ENCODE data around the gene DPP6. TPM values are rescaled to one million over a fixed set of nuclear protein-coding genes. Genes with fewer than 3 reads are reported as not detected.

Gene DPP6
- total and polyA plus RNA-seq, 11 donors: 0.05 to 2.9 (median 0.11) TPM; not detected in 3

DNA sequence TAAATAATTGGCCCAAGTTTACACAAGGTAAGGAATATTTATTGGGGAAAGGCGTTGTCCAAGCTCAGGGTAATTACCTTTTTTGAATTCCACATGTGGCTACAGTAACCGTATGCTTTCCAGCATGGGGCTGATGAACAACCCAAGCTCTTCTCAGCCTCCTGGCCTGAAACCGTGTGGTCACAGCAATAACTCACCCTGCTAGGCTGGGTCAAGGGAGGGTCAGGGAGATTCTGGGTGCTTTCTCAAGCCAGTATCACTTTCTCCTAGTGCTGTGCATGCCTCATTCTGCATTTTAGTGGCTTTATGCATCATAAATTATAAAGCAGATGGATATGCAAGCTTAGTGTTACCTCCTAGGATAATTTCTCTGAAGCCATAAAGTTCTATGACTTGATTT, 676.9 kb downstream of the DPP6 start:
- intact Hi-C loops (cut with DNase I): no loop called here
- 57 to 67% (median 60%) methylated on average over 3 of the region's 3 CpGs for WGBS, 4 donors

GRCh38 chr7:154735766-154736165, 683.6 kb downstream of the DPP6 start:
- ATAC-seq: no peak
- H3K4me1 ChIP-seq: no peaks in the 10 kb centered on the region
- DNase-seq: no peak
- peaks cover 0 to 3% (median 0%) of the 10 kb centered on the region in 9 donors for H3K27me3 ChIP-seq
- H3K36me3 ChIP-seq: no peaks in the 10 kb centered on the region
- H3K4me3 ChIP-seq: no peak overlapping the region
- TF ChIP-seq POLR2A (IDR thresholded peaks at IDR 0.05): no peak
- TF ChIP-seq, protein P1, sequence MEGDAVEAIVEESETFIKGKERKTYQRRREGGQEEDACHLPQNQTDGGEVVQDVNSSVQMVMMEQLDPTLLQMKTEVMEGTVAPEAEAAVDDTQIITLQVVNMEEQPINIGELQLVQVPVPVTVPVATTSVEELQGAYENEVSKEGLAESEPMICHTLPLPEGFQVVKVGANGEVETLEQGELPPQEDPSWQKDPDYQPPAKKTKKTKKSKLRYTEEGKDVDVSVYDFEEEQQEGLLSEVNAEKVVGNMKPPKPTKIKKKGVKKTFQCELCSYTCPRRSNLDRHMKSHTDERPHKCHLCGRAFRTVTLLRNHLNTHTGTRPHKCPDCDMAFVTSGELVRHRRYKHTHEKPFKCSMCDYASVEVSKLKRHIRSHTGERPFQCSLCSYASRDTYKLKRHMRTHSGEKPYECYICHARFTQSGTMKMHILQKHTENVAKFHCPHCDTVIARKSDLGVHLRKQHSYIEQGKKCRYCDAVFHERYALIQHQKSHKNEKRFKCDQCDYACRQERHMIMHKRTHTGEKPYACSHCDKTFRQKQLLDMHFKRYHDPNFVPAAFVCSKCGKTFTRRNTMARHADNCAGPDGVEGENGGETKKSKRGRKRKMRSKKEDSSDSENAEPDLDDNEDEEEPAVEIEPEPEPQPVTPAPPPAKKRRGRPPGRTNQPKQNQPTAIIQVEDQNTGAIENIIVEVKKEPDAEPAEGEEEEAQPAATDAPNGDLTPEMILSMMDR (IDR thresholded peaks at IDR 0.05): no peak
- no peak overlapping the region for H3K27ac ChIP-seq
- intact Hi-C loops (cut with DNase I): no loop called here
- peaks cover 0 to 4% (median 0%) of the 10 kb centered on the region in 12 donors for H3K9me3 ChIP-seq
- 76 to 86% (median 77%) methylated on average over 3 of the region's 3 CpGs for WGBS, 4 donors

More for the DNA sequence above, 676.9 kb downstream of the DPP6 start:
- no peaks in the 10 kb centered on the region for H3K4me1 ChIP-seq
- no peaks in the 10 kb centered on the region for H3K36me3 ChIP-seq
- no peaks in the 10 kb centered on the region for H3K27me3 ChIP-seq
- H3K4me3 ChIP-seq: no peak overlapping the region
- no peak for TF ChIP-seq POLR2A (IDR thresholded peaks at IDR 0.05)
- TF ChIP-seq, protein P1 (IDR thresholded peaks at IDR 0.05): no peak
- H3K27ac ChIP-seq: no peak overlapping the region
- DNase-seq (no peak), ATAC-seq (no peak)
- peaks cover 0 to 20% (median 6%) of the 10 kb centered on the region in 12 donors for H3K9me3 ChIP-seq

DNA sequence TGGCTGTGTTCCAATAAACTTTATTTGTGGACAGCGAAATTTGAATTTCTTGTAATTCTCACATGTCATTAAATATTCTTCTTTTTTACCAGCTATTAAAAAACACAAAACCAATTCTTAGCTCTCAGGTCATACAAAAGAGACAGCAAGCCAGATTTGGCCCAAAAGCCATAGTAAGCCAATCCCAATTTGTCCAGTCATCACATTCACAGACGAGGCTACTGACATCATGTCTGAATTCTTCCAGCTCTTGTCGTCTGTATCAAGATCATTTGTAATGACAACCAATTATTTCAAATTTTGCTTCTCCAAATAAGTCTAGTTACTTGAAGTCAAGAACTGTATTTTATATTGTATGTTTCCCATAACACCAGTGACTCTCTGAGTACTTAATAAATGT, 684.2 kb downstream of the DPP6 start:
- ATAC-seq: no peak
- no peaks in the 10 kb centered on the region for H3K36me3 ChIP-seq
- no peak overlapping the region for H3K27ac ChIP-seq
- 66 to 78% (median 75%) methylated on average over 3 of the region's 3 CpGs for WGBS, 4 donors
- intact Hi-C loops (cut with DNase I): no loop called here
- peaks cover 0 to 6% (median 0%) of the 10 kb centered on the region in 9 donors for H3K27me3 ChIP-seq
- no peak for TF ChIP-seq POLR2A (IDR thresholded peaks at IDR 0.05)
- TF ChIP-seq, protein P1 (IDR thresholded peaks at IDR 0.05): no peak
- H3K4me3 ChIP-seq: no peak overlapping the region
- H3K4me1 ChIP-seq: no peaks in the 10 kb centered on the region
- DNase-seq: no peak
- peaks cover 0 to 3% (median 0%) of the 10 kb centered on the region in 12 donors for H3K9me3 ChIP-seq

DNA sequence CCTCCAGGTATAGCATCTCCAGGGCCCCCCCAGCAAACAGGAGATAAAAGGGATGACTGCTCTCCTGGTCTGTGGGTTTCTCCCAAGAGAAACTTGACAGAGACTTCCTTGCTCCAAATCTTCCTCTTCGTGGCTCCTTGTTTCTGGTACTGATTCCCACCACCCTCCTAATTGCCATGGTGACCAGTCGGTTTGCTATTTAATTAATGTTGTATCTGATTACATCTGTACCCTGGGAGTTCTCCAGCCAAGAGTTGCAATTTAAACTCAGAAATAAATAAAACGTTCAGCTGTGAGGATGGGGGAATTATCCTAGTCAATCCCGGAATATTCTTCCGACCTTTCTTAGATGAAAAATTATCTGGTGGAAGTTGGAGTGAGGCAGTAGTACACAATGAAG, 686.0 kb downstream of the DPP6 start:
- no peaks in the 10 kb centered on the region for H3K4me1 ChIP-seq
- no peak overlapping the region for H3K4me3 ChIP-seq
- DNase-seq (no peak), ATAC-seq (no peak)
- intact Hi-C loops (cut with DNase I): no loop called here
- TF ChIP-seq, protein P1 (IDR thresholded peaks at IDR 0.05): no peak
- TF ChIP-seq POLR2A (IDR thresholded peaks at IDR 0.05): no peak
- no peaks in the 10 kb centered on the region for H3K36me3 ChIP-seq
- H3K9me3 ChIP-seq: no peaks in the 10 kb centered on the region
- WGBS, 4 donors: 70 to 84% (median 76%) methylated on average over 5 of the region's 5 CpGs
- no peak overlapping the region for H3K27ac ChIP-seq
- peaks cover 0 to 19% (median 0%) of the 10 kb centered on the region in 9 donors for H3K27me3 ChIP-seq

Data from heart left ventricle (tissue), 16 donors.